Endothelial cell of umbilical vein (primary cell): ENCODE data around the gene LOXHD1. TPM values are rescaled to one million over a fixed set of nuclear protein-coding genes. Genes with fewer than 3 reads are reported as not detected.

Experiments used
- BruUV-seq: library from RNA; stranded (reverse); fragments of 400-500 nt; replicated peaks from 2 replicates; lab custom pipeline; 2021; lab: Mats Ljungman, UMichigan
- CTCF ChIA-PET: fragments of 300-600, 350-600 bp; sonication (Branson Sonifier 250); formaldehyde crosslinking; loops from one replicate; lab custom pipeline; 2021; ENCODE audit warnings: antibody characterized with exemption, inconsistent platforms; lab: Charles Lee
- POLR2A ChIA-PET: fragments of 300-600, 350-600 bp; sonication (Branson Sonifier 250); formaldehyde crosslinking; loops from one replicate; lab custom pipeline; 2021; ENCODE audit warnings: antibody characterized with exemption, inconsistent platforms; lab: Charles Lee
- DNase-seq: peaks from one replicate; pipeline ENCODE4 v3.0.0-alpha.2; 2011; ENCODE audit warnings: low read depth, low spot score
- FAIRE-seq: peaks from 2 replicates; lab custom pipeline; 2011; peaks lifted over from hg19 to GRCh38; lab: Jason Lieb, UNC
- H2AFZ ChIP-seq: 2 replicates; pipeline ENCODE4 v1.6.0; 2012; ENCODE audit warnings: low read depth, low read length, control low read depth, inconsistent platforms
- H3K27ac ChIP-seq: 2 replicates; pipeline ENCODE4 v1.5.1; 2011; ENCODE audit warnings: low read depth, mild to moderate bottlenecking, control low read depth, low read length, moderate library complexity; ENCODE audit not compliant: insufficient read depth
- H3K27me3 ChIP-seq, 2 experiments: 2 replicates each; pipeline versions ENCODE4 v1.6.0 to v1.6.1; 2011; ENCODE audit warnings: low read length in 2 of 2, mixed read lengths in 1 of 2; ENCODE audit not compliant: control insufficient read depth in 2 of 2, insufficient read depth in 2 of 2
- H3K36me3 ChIP-seq, 2 experiments: 2 replicates in 1 of 2; 3 replicates in 1 of 2; pipeline ENCODE4 v1.5.1; 2011; ENCODE audit warnings: low read length in 2 of 2, mild to moderate bottlenecking in 1 of 2, moderate library complexity in 1 of 2; ENCODE audit not compliant: control insufficient read depth in 2 of 2, insufficient read depth in 2 of 2; ENCODE audit errors: extremely low read depth in 1 of 2
- H3K4me1 ChIP-seq: 3 replicates; pipeline ENCODE4 v1.5.1; 2011; ENCODE audit warnings: mild to moderate bottlenecking, low read length; ENCODE audit not compliant: control insufficient read depth, insufficient read depth; ENCODE audit errors: extremely low read depth
- H3K4me2 ChIP-seq: 2 replicates; pipeline ENCODE4 v1.6.1; 2011; ENCODE audit warnings: low read length, control low read depth, mixed read lengths; ENCODE audit not compliant: insufficient read depth
- H3K4me3 ChIP-seq, 3 experiments: fragments of 200-600 bp in 1 of 3; sonication (generic), shearing (Covaris generic) in 1 of 3; replicated peaks in 1 of 3; 2 replicates each; pipeline ENCODE4 v1.5.1; 2011 to 2016; ENCODE audit warnings: control low read depth in 3 of 3, low read length in 3 of 3, mild to moderate bottlenecking in 2 of 3, inconsistent platforms in 1 of 3, low read depth in 1 of 3, moderate library complexity in 1 of 3; ENCODE audit not compliant: insufficient read depth in 1 of 3
- H3K79me2 ChIP-seq: 2 replicates; pipeline ENCODE4 v1.6.0; 2012; ENCODE audit warnings: low read length, inconsistent platforms; ENCODE audit not compliant: control insufficient read depth, insufficient read depth
- H3K9ac ChIP-seq: replicated peaks from 2 replicates; pipeline ENCODE3; 2011; ENCODE audit warnings: low read length, control low read depth; ENCODE audit not compliant: insufficient read depth; ENCODE audit errors: extremely low read depth
- H3K9me1 ChIP-seq: replicated peaks from 3 replicates; pipeline ENCODE4 v1.6.0; 2011; ENCODE audit warnings: mild to moderate bottlenecking, low read length; ENCODE audit not compliant: control insufficient read depth, insufficient read depth; ENCODE audit errors: extremely low read depth
- H3K9me3 ChIP-seq: replicated peaks from 2 replicates; pipeline ENCODE4 v1.5.1; 2012; ENCODE audit warnings: low read length, inconsistent platforms; ENCODE audit not compliant: control insufficient read depth, insufficient read depth
- H4K20me1 ChIP-seq: replicated peaks from 2 replicates; pipeline ENCODE3; 2011; ENCODE audit warnings: mild to moderate bottlenecking, low read length; ENCODE audit not compliant: control insufficient read depth, insufficient read depth; ENCODE audit errors: extremely low read depth
- CTCF ChIP-seq, 2 donors: IDR thresholded peaks; 1 replicate in 1 of 2; 2 replicates in 1 of 2; pipeline ENCODE4 v1.5.1; 2011; ENCODE audit warnings: low read length in 2 of 2, mild to moderate bottlenecking in 2 of 2, moderate library complexity in 2 of 2, control low read depth in 1 of 2, inconsistent platforms in 1 of 2, low read depth in 1 of 2; ENCODE audit not compliant: insufficient read depth in 1 of 2; ENCODE audit errors: extremely low read depth in 1 of 2
- EZH2 ChIP-seq: IDR thresholded peaks from 2 replicates; pipeline ENCODE4 v1.6.1; 2012; ENCODE audit warnings: borderline replicate concordance, low read depth, mild to moderate bottlenecking, moderate library complexity, low read length, inconsistent platforms; ENCODE audit not compliant: severe bottlenecking
- FOS ChIP-seq: IDR thresholded peaks from 2 replicates; pipeline ENCODE4 v1.6.1; 2011; ENCODE audit warnings: mild to moderate bottlenecking, low read length, moderate library complexity, borderline replicate concordance; ENCODE audit not compliant: insufficient read depth
- GATA2 ChIP-seq: IDR thresholded peaks from 2 replicates; pipeline ENCODE4 v1.7.0; 2011; ENCODE audit warnings: low read depth, mild to moderate bottlenecking, moderate library complexity, mixed read lengths, low read length; ENCODE audit not compliant: insufficient read length, insufficient read depth
- JUN ChIP-seq: IDR thresholded peaks from 2 replicates; pipeline ENCODE4 v1.6.1; 2011; ENCODE audit warnings: borderline replicate concordance, low read depth; ENCODE audit not compliant: insufficient read length, insufficient read depth
- MAX ChIP-seq: IDR thresholded peaks from 2 replicates; pipeline ENCODE4 v1.6.1; 2011; ENCODE audit not compliant: insufficient read depth, insufficient read length
- MYC ChIP-seq: IDR thresholded peaks from one replicate; pipeline ENCODE4 v1.6.1; 2011; ENCODE audit warnings: mild to moderate bottlenecking, low read depth, low read length
- POLR2A ChIP-seq: IDR thresholded peaks from 2 replicates; pipeline ENCODE4 v1.6.1; 2012; ENCODE audit warnings: low read depth, mild to moderate bottlenecking, control low read depth, low read length
- POLR2AphosphoS5 ChIP-seq: IDR thresholded peaks from 2 replicates; pipeline ENCODE4 v1.6.1; 2012; ENCODE audit warnings: low read depth, mild to moderate bottlenecking, control low read depth, low read length, moderate library complexity; ENCODE audit not compliant: insufficient read depth
- dilution Hi-C: fragments of 300-500 bp; cut with MboI; formaldehyde crosslinking; loops from one replicate; pipeline ENCODE4 v1.15.0; 2019; ENCODE audit warnings: low sequenced_read_pairs; ENCODE audit not compliant: extremely low pct_ligation_motif_present
- intact Hi-C: fragments of 100-400 bp; cut with micrococcal nuclease; formaldehyde crosslinking; loops from one replicate; pipeline ENCODE4 v1.10.0; 2022
- polyA plus RNA-seq, 4 experiments: library from polyadenylated mRNA; depleted of rRNA in 3 of 4; stranded (reverse) in 3 of 4; unstranded in 1 of 4; fragments of >200 nt; gene quantifications; 2 replicates each; pipeline versions ENCODE4 v1.2.1 to v1.2.3, GENCODE V29; 2011 to 2012; ENCODE audit warnings: missing spikeins in 1 of 4
- total RNA-seq: library from RNA; stranded (reverse); gene quantifications from 2 replicates; pipeline ENCODE4 v1.2.3, GENCODE V29; 2021

LOXHD1 gene
- total and polyA plus RNA-seq, 2 donors (not counting 3 experiments of a cell fraction or from before 2014, with no cell fraction given): not detected

GRCh38 chr18:46519870-46520269 is 137.2 kb downstream of the LOXHD1 start:
- no peak overlapping the region for H3K9ac ChIP-seq
- intact Hi-C loops (no loop called here), dilution Hi-C loops (no loop called here)
- H3K9me3 ChIP-seq: no peaks in the 10 kb centered on the region
- no peaks in the 10 kb centered on the region for H4K20me1 ChIP-seq
- BruUV-seq: no TSS peak
- CTCF ChIA-PET: no interaction called here
- no peak overlapping the region for H2AFZ ChIP-seq
- no peaks in the 10 kb centered on the region for H3K27me3 ChIP-seq
- DNase-seq: no peak
- POLR2A ChIA-PET: no interaction called here
- no peaks in the 10 kb centered on the region for H3K4me1 ChIP-seq
- no peak overlapping the region for H3K4me3 ChIP-seq
- no peaks in the 10 kb centered on the region for H3K79me2 ChIP-seq
- H3K9me1 ChIP-seq: no peaks in the 10 kb centered on the region
- TF ChIP-seq POLR2A (no peak), GATA2 (no peak), MYC (no peak), CTCF (IDR thresholded peaks at IDR 0.05; ENCODE audit: extremely low read depth in 1 of 2, insufficient read depth in 1 of 2, low read depth in 1 of 2, low read length in 2 of 2) (no peak), FOS (no peak), MAX (no peak), EZH2 (no peak), POLR2AphosphoS5 (no peak), JUN (no peak)
- H3K36me3 ChIP-seq: no peaks in the 10 kb centered on the region
- no peak for FAIRE-seq
- no peak overlapping the region for H3K4me2 ChIP-seq
- H3K27ac ChIP-seq: no peak overlapping the region
